GM18867 (cell line): Measurements from ENCODE around the gene TNFRSF6B.
A peak's percentile ranks its signal among the peaks of the same experiment; 100 is the strongest.

ENCODE experiments used
- ATAC-seq: cut with Tn5 transposase; IDR thresholded peaks from one replicate; pipeline ENCODE4 v1.9.1; 2021; ENCODE audit warnings: mild to moderate bottlenecking, moderate library complexity; ENCODE audit not compliant: unreplicated experiment

TNFRSF6B gene

GRCh38 chr20:63734946-63735858 lies 38.8 kb downstream of the TNFRSF6B start:
- no peak for ATAC-seq

GRCh38 chr20:63735859-63736718 lies 39.6 kb downstream of the TNFRSF6B start, which contains the start of gene LIME1:
LIME1 (plus strand) TSS chr20:63736664; CDS start chr20:63737550, 886 bp downstream.
- no peak for ATAC-seq

DNA sequence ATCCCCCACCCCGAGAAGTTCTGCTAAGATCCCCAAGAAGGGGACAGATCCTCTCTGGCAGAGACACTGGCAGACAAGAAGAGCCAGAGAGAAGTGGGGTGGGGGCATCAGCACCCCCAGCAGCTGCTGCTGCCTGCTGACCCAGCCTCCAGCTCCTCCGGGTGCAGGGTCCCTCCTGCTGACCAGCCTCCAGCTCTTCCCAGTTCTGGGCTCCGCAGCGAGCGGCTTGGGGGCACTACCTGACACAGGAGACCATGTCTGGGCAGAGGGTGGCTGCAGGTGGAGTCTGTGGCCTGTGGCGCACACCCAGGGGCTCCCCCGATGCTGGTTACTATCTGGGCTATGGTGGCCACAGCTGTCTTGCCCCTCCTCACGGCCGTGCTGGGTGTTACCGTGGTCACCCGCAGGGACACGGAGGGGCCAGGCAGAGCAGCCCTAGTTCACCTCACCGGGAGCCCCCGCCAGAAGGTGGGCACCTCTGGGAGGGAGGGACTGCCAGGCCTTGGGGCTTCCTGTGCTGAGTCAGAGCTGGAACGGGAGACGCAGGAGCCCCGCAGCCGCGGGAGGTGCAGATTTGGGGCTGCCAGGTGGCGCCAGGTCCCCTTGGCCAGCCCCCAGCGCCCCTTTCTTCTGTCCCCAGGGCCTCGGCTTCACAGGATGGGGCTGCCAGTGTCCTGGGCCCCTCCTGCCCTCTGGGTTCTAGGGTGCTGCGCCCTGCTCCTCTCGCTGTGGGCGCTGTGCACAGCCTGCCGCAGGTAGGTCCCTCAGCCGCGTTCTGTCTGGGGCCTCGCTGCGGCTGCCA lies 40.6 kb downstream of the TNFRSF6B start:
- no peak for ATAC-seq

- ATAC-seq, result no peak
These were observed 41.2 kb downstream of the TNFRSF6B start for GRCh38 chr20:63737695-63737944.

DNA sequence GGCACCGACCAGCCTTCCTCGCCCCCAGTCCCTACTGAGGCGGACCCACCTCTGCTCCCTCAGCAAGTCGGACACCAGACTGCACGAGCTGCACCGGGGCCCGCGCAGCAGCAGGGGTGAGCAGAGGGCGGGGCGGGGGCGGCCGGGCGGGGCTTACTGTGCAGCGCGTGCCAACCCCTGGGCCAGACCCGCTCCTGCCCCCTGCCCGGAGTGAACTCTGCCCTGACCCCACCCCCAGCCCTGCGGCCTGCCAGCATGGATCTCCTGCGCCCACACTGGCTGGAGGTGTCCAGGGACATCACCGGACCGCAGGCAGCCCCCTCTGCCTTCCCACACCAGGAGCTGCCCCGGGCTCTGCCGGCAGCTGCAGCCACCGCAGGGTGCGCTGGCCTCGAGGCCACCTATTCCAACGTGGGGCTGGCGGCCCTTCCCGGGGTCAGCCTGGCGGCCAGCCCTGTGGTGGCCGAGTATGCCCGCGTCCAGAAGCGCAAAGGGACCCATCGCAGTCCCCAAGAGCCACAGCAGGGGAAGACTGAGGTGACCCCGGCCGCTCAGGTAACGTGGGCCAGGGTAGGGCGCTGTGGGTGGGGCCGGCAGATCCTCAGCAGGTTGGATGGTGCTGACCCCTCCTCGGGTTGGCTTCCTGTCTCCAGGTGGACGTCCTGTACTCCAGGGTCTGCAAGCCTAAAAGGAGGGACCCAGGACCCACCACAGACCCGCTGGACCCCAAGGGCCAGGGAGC lies 41.7 kb downstream of the TNFRSF6B start:
- no peak for ATAC-seq

DNA sequence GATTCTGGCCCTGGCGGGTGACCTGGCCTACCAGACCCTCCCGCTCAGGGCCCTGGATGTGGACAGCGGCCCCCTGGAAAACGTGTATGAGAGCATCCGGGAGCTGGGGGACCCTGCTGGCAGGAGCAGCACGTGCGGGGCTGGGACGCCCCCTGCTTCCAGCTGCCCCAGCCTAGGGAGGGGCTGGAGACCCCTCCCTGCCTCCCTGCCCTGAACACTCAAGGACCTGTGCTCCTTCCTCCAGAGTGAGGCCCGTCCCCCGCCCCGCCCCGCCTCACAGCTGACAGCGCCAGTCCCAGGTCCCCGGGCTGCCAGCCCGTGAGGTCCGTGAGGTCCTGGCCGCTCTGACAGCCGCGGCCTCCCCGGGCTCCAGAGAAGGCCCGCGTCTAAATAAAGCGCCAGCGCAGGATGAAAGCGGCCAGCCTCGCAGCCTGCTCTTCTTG lies 42.3 kb downstream of the TNFRSF6B start:
- ATAC-seq, result no peak

- ATAC-seq, result peak; percentile 42
These were observed 42.9 kb downstream of the TNFRSF6B start, which contains the start of gene SLC2A4RG for GRCh38 chr20:63739130-63740069. SLC2A4RG (plus strand) TSS chr20:63739776; CDS start chr20:63739913, 137 bp downstream.

- no peak for ATAC-seq
These were observed 43.7 kb downstream of the TNFRSF6B start for GRCh38 chr20:63740070-63740626.

GRCh38 chr20:63740627-63741353 lies 44.3 kb downstream of the TNFRSF6B start:
- no peak for ATAC-seq

DNA sequence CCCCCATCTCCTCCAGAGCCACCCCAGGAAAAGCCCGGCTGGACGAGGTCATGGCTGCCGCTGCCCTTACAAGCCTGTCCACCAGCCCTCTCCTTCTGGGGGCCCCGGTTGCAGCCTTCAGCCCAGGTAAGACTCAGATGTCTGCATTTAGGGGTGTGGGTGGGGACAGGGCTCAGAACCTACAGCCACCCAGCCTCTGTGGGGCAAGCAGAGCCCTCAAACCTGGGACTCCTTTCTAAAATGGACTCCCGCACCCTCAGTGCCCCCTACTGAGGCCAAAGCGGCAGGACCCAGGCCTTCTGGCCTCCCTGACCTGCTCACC lies 44.9 kb downstream of the TNFRSF6B start:
- ATAC-seq, result no peak

DNA sequence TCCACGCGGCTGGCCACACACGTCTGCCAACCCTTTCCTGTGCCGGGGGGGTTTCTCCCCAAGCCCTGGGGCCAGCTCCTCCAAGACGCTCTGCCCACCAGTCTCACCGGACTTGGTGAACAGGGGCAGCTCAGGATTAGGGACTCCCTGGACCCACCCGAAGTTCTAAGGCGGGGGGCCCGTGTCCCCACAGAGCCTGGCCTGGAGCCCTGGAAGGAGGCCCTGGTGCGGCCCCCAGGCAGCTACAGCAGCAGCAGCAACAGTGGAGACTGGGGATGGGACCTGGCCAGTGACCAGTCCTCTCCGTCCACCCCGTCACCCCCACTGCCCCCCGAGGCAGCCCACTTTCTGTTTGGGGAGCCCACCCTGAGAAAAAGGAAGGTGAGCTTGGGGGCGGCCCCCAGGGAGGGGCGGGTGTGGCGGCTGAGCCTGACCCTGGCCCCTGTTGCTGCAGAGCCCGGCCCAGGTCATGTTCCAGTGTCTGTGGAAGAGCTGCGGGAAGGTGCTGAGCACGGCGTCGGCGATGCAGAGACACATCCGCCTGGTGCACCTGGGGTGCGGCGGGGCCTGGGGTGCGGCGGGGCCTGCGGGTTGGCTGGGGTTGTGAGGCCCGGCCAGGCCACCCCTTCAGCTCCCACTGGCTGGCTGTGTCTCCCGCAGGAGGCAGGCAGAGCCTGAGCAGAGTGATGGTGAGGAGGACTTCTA lies 45.4 kb downstream of the TNFRSF6B start:
- no peak for ATAC-seq

DNA sequence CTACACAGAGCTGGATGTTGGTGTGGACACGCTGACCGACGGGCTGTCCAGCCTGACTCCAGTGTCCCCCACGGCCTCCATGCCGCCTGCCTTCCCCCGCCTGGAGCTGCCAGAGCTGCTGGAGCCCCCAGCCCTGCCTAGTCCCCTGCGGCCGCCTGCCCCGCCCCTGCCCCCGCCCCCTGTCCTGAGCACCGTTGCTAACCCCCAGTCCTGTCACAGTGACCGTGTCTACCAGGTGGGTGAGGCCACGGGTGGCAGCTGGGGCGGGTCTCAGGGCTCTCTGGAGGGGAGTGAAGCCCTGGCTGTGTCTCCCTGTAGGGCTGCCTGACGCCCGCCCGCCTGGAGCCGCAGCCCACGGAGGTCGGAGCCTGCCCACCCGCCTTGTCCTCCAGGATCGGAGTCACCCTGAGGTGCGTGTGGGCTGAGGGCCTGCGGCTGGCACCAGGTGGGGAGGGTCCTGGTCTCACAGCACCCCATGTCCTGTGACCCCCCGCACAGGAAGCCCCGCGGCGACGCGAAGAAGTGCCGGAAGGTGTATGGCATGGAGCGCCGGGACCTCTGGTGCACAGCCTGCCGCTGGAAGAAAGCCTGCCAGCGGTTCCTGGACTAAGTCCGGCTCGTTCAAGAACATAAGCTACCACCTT lies 46.1 kb downstream of the TNFRSF6B start:
- no peak for ATAC-seq

GRCh38 chr20:63743210-63743970 lies 46.9 kb downstream of the TNFRSF6B start:
- ATAC-seq, result no peak

DNA sequence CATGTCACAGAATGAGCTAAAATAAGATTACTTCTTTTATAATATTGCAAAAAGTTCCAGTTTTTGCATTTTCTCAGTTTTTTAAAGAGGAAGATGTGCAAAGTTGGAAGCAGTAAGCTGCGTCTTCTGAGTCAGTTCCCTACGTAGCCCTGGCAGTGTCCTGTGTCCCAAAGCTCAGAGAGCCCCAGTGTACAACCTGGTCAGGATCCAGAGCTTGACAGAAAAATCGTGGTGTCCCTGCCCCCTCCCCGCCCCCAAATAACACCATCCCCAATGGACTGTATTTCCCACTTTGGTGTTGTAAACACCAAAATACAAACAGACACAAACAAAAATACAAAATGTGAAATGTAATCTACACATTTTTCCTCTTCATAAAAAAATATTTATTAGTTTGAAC lies 47.7 kb downstream of the TNFRSF6B start:
- ATAC-seq, result no peak

DNA sequence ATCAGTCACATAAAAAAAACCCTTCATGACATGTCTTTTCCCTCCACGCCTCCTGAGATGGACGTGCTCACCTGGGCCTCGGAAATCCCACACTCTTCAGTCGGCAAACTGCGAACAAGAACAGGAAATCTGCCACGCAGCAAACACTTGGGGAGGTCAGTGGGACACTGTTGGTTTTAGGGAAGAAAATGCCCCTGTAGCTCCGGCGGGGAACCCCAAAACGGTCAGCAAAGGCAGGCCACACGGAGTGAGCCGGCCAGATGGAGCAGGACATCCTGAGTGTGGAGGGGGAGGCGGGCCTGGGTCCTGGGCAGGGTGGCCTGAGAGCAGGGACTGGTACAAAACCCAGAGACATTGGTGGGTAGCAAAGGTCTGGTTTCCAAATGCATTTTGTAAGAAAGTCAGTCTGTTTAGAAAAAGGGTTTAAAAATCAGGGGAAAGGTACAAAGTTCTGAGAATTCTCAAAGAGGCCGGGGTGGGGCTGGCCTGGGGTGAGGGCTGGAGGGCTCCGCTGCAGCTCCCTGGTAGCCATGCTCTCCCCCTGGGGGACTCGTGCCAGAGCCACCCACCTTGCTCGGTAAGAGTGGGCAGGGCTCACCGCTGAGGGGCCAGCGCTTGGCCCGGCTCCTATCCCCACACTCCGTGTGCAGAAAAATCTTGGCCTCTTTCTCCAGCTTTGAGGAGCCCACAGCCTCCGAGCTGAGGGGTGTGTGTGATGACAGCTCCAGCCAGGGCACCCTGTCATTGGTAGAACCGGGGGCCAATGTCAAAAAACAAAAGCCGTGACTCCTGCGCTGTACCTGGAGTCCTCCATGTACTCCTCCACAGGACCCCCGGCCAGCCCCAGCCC lies 48.3 kb downstream of the TNFRSF6B start:
- ATAC-seq, result no peak

- ATAC-seq, result no peak
These were observed 49.0 kb downstream of the TNFRSF6B start for GRCh38 chr20:63745424-63745805.
